Measurements from ENCODE around the gene ITPRIP.
A peak's percentile ranks its signal among the peaks of the same experiment; 100 is the strongest.

- TF ChIP-seq CTCF (IDR thresholded peaks at IDR 0.05) (peak; percentile 29 to 96 (median 68)), POLR2A (IDR thresholded peaks at IDR 0.05) (no peak)
Measured at GRCh38 chr10:104350127-104350635, 11.9 kb upstream of the ITPRIP start.
